GM23338 (cell line): ENCODE data around the gene UGT1A3. TPM values are rescaled to one million over a fixed set of nuclear protein-coding genes. Genes with fewer than 3 reads are reported as not detected.
"Not testable (repeated sequence)": the region's sequence is repeated elsewhere in the genome, so short reads cannot be mapped to it uniquely, and the experiment has no call there.

Source experiments
- ATAC-seq: fragments of 200-7000 bp; cut with Tn5 transposase; 3 replicates; pipeline ENCODE4 v1.9.1; 2020
- DNase-seq: peaks from one replicate; pipeline ENCODE4 v3.0.0-alpha.2; 2015; ENCODE audit warnings: low spot score
- H2AFZ ChIP-seq: fragments of 200-600 bp; sonication (generic); 2 replicates; pipeline ENCODE4 v1.8.0; 2016; ENCODE audit warnings: antibody characterized with exemption, mild to moderate bottlenecking, moderate library complexity
- H3F3A ChIP-seq: fragments of 200-600 bp; sonication (generic); replicated peaks from 2 replicates; pipeline ENCODE4 v1.8.0; 2017; ENCODE audit warnings: antibody characterized with exemption, mixed run types, low read depth
- H3K27ac ChIP-seq: fragments of 200-600 bp; sonication (generic); 2 replicates; pipeline ENCODE4 v1.6.1; 2016; ENCODE audit warnings: low read depth
- H3K27me3 ChIP-seq: fragments of 200-600 bp; sonication (generic); 2 replicates; pipeline ENCODE4 v1.8.0; 2016; ENCODE audit warnings: mild to moderate bottlenecking, mixed run types, moderate library complexity; ENCODE audit not compliant: insufficient read depth
- H3K36me3 ChIP-seq: fragments of 200-600 bp; sonication (generic); 2 replicates; pipeline ENCODE4 v1.8.0; 2016; ENCODE audit warnings: mild to moderate bottlenecking; ENCODE audit not compliant: insufficient read depth
- H3K4me1 ChIP-seq: fragments of 200-600 bp; sonication (generic); 2 replicates; pipeline ENCODE4 v1.8.0; 2016; ENCODE audit warnings: mild to moderate bottlenecking, moderate library complexity; ENCODE audit not compliant: insufficient read depth
- H3K4me2 ChIP-seq: fragments of 200-600 bp; sonication (generic); 2 replicates; pipeline ENCODE4 v1.7.1; 2017; ENCODE audit warnings: mixed run types
- H3K4me3 ChIP-seq: fragments of 200-600 bp; sonication (generic); 2 replicates; pipeline ENCODE4 v1.6.1; 2016; ENCODE audit warnings: mixed run types
- H3K79me2 ChIP-seq: fragments of 200-600 bp; sonication (generic); replicated peaks from 2 replicates; pipeline ENCODE4 v1.8.0; 2017; ENCODE audit warnings: mild to moderate bottlenecking; ENCODE audit not compliant: insufficient read depth
- H3K9me2 ChIP-seq: fragments of 200-600 bp; sonication (generic); 2 replicates; pipeline ENCODE4 v1.8.0; 2017; ENCODE audit not compliant: insufficient read depth
- H4K20me1 ChIP-seq: fragments of 200-600 bp; sonication (generic); replicated peaks from 2 replicates; pipeline ENCODE4 v1.8.0; 2017; ENCODE audit warnings: mild to moderate bottlenecking; ENCODE audit not compliant: insufficient read depth
- H3K27ac Mint-ChIP-seq: 2 replicates; pipeline ENCODE4 v1.8.0; 2020; ENCODE audit warnings: inconsistent platforms, mild to moderate bottlenecking, moderate library complexity, mixed read lengths
- H3K27me3 Mint-ChIP-seq: 3 replicates; pipeline ENCODE4 v1.8.0; 2022; ENCODE audit warnings: low read depth, mild to moderate bottlenecking, moderate library complexity, mixed read lengths, inconsistent platforms; ENCODE audit not compliant: insufficient read depth, poor library complexity
- H3K36me3 Mint-ChIP-seq: 3 replicates; pipeline ENCODE4 v1.8.0; 2021; ENCODE audit warnings: low read depth, mild to moderate bottlenecking, inconsistent platforms, moderate library complexity, mixed read lengths
- H3K4me1 Mint-ChIP-seq: 3 replicates; pipeline ENCODE4 v1.8.0; 2020; ENCODE audit warnings: mild to moderate bottlenecking, inconsistent platforms, mixed read lengths
- H3K4me3 Mint-ChIP-seq: 3 replicates; pipeline ENCODE4 v1.8.0; 2021; ENCODE audit warnings: moderate library complexity, mild to moderate bottlenecking, inconsistent platforms, mixed read lengths
- H3K9me3 Mint-ChIP-seq: 3 replicates; pipeline ENCODE4 v1.8.0; 2020; ENCODE audit warnings: moderate library complexity, mild to moderate bottlenecking, inconsistent platforms, mixed read lengths
- CREB1 ChIP-seq: fragments of 250-450 bp; sonication (Bioruptor Pico); IDR thresholded peaks from 2 replicates; pipeline ENCODE4 v1.5.0; 2020; ENCODE audit warnings: low read depth, mild to moderate bottlenecking, moderate library complexity
- EZH2 ChIP-seq: fragments of 200-600 bp; sonication (generic); IDR thresholded peaks from one replicate; pipeline ENCODE4 v1.8.0; 2017; ENCODE audit warnings: antibody characterized with exemption, mild to moderate bottlenecking, low read depth; ENCODE audit not compliant: unreplicated experiment
- EZH2phosphoT487 ChIP-seq: fragments of 200-600 bp; sonication (generic); IDR thresholded peaks from one replicate; pipeline ENCODE4 v1.8.1; 2018; ENCODE audit warnings: antibody characterized with exemption; ENCODE audit not compliant: unreplicated experiment
- JUNB ChIP-seq: IDR thresholded peaks from one replicate; pipeline ENCODE4 v1.6.1; 2016; ENCODE audit warnings: antibody characterized with exemption; ENCODE audit not compliant: unreplicated experiment
- NANOG ChIP-seq: IDR thresholded peaks from 2 replicates; pipeline ENCODE4 v1.6.1; 2016; ENCODE audit warnings: antibody characterized with exemption, borderline replicate concordance
- POLR2AphosphoS5 ChIP-seq: IDR thresholded peaks from 2 replicates; pipeline ENCODE4 v1.6.1; 2016; ENCODE audit warnings: antibody characterized with exemption, low read depth
- STAT1 ChIP-seq: IDR thresholded peaks from one replicate; pipeline ENCODE4 v1.6.1; 2016; ENCODE audit warnings: antibody characterized with exemption; ENCODE audit not compliant: unreplicated experiment
- ZNF114 ChIP-seq: fragments of 250-450 bp; sonication (Bioruptor Pico); IDR thresholded peaks from 2 replicates; pipeline ENCODE4 v1.5.0; 2020; ENCODE audit warnings: mild to moderate bottlenecking, moderate library complexity
- polyA plus RNA-seq: library from polyadenylated mRNA; unstranded; fragments of >200 nt; fragmentation: Nextera tagmentation; extraction: Ambion mirVana; gene quantifications from 2 replicates; pipeline ENCODE4 v1.2.1, GENCODE V29; 2016
- total RNA-seq: library from RNA; depleted of rRNA; stranded (reverse); fragments of >200 nt; shearing (Covaris generic); gene quantifications from 2 replicates; pipeline ENCODE4 v1.2.3, GENCODE V29; 2014
- TF ChIP-seq, protein P1 (sequence below): IDR thresholded peaks from 2 replicates; pipeline ENCODE4 v1.6.1; 2016; ENCODE audit warnings: antibody characterized with exemption
- TF ChIP-seq, protein P2 (sequence below), 2 experiments: fragments of 200-600 bp in 1 of 2; sonication (generic) in 1 of 2; conservative IDR thresholded peaks; 2 replicates each; pipeline versions ENCODE4 v1.5.1 to v1.6.1; 2016 to 2017; ENCODE audit warnings: antibody characterized with exemption in 2 of 2, low read depth in 2 of 2, mild to moderate bottlenecking in 2 of 2, moderate library complexity in 1 of 2
- TF ChIP-seq, protein P3 (sequence below): fragments of 250-450 bp; sonication (Bioruptor Pico); IDR thresholded peaks from 2 replicates; pipeline ENCODE4 v1.5.0; 2020; ENCODE audit warnings: mild to moderate bottlenecking, moderate library complexity

The UGT1A3 gene
- total and polyA plus RNA-seq, 2 experiments from 2014 or later, result not detected

DNA sequence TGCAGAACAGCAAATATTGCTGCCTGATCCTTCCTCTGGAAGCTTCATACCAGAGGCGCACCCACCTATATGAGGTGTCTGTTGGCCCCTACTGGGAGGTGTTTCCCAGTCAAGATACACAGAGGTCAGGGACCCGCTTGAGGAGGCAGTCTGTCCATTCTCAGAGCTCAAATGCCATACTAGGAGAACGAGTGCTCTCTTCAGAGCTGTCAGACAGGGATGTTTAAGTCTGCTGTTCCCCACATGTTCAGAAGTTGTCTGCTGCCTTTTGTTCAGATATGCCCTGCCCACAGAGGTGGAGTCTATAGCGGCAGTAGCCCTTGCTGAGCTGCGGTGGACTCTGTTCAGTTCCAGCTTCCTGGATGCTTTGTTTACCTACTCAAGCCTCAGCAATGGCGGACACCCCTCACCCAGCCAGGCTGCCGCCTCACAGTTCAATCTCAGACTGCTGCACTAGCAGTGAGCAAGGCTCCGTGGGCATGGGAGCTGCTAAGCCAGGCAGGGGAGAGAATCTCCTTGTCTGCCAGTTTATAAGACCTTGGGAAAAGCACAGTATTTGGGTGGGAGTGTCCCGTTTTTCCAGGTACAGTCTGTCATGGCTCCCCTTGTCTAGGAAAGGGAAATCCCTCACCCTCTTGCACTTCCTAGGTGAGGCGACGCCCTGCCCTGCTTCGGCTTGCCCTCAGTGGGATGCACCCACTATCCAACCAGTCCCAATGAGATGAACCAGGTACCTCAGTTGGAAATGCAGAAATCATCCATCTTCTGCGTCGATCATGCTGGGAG, 8.2 kb downstream of the UGT1A3 start:
- H3K9me3 Mint-ChIP-seq, result peaks cover 32% of the 10 kb centered on the region
- not testable (repeated sequence) for H3K4me1 Mint-ChIP-seq, H3K4me3 ChIP-seq, H3K27ac Mint-ChIP-seq, H4K20me1 ChIP-seq, H3K4me2 ChIP-seq, DNase-seq, ATAC-seq, H3K27me3 ChIP-seq, H2AFZ ChIP-seq, H3K4me1 ChIP-seq, H3K27me3 Mint-ChIP-seq, H3F3A ChIP-seq, H3K4me3 Mint-ChIP-seq, H3K27ac ChIP-seq, H3K79me2 ChIP-seq, H3K36me3 Mint-ChIP-seq, H3K9me2 ChIP-seq, H3K36me3 ChIP-seq

DNA sequence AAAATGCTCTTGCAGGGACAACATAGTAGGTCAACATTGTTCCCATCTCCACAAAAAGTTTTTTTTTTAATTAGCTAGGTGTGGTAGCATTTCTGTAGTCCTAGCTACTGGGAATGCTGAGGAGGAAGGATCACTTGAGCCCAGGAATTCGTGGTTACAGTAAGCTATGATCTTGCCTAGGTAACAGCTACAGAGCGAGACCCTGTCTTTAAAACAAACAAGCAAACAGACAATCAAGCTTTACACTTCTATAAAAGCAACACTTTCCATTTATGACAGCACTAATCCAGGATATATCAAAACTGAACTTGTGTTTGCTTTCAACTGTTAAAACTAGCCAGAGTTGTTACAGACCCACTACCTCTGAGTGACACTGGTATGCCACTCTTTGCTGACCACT, 12.0 kb downstream of the UGT1A3 start:
- H4K20me1 ChIP-seq, result no peaks in the 10 kb centered on the region
- no peaks in the 10 kb centered on the region for H3K79me2 ChIP-seq
- no peak overlapping the region for H3K27ac ChIP-seq
- H3K4me1 ChIP-seq, result no peaks in the 10 kb centered on the region
- no peak for DNase-seq
- H3K4me2 ChIP-seq, result no peak overlapping the region
- peaks cover 37% of the 10 kb centered on the region for H3K9me3 Mint-ChIP-seq
- H3K36me3 Mint-ChIP-seq, result peaks cover 6% of the 10 kb centered on the region; the same call in 1 of the 3 replicates
- no peaks in the 10 kb centered on the region for H3K4me1 Mint-ChIP-seq
- no peak for ATAC-seq
- H3K27me3 ChIP-seq, result no peaks in the 10 kb centered on the region
- peaks cover 4% of the 10 kb centered on the region for H3K27me3 Mint-ChIP-seq
- H3K9me2 ChIP-seq, result peaks cover 4% of the 10 kb centered on the region; the same call in 1 of the 2 replicates
- no peak overlapping the region for H3K4me3 ChIP-seq
- H3K36me3 ChIP-seq, result no peaks in the 10 kb centered on the region
- no peak overlapping the region for H3K27ac Mint-ChIP-seq
- no peak overlapping the region for H2AFZ ChIP-seq
- no peak overlapping the region for H3K4me3 Mint-ChIP-seq
- H3F3A ChIP-seq, result no peaks in the 10 kb centered on the region
- TF ChIP-seq EZH2 (no peak), STAT1 (no peak), CREB1 (CRISPR knock-in tag) (no peak), ZNF114 (CRISPR knock-in tag) (no peak), POLR2AphosphoS5 (no peak), JUNB (no peak), NANOG (no peak), EZH2phosphoT487 (no peak)
- TF ChIP-seq, protein P1, sequence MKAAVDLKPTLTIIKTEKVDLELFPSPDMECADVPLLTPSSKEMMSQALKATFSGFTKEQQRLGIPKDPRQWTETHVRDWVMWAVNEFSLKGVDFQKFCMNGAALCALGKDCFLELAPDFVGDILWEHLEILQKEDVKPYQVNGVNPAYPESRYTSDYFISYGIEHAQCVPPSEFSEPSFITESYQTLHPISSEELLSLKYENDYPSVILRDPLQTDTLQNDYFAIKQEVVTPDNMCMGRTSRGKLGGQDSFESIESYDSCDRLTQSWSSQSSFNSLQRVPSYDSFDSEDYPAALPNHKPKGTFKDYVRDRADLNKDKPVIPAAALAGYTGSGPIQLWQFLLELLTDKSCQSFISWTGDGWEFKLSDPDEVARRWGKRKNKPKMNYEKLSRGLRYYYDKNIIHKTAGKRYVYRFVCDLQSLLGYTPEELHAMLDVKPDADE, result no peak
- TF ChIP-seq, protein P2, sequence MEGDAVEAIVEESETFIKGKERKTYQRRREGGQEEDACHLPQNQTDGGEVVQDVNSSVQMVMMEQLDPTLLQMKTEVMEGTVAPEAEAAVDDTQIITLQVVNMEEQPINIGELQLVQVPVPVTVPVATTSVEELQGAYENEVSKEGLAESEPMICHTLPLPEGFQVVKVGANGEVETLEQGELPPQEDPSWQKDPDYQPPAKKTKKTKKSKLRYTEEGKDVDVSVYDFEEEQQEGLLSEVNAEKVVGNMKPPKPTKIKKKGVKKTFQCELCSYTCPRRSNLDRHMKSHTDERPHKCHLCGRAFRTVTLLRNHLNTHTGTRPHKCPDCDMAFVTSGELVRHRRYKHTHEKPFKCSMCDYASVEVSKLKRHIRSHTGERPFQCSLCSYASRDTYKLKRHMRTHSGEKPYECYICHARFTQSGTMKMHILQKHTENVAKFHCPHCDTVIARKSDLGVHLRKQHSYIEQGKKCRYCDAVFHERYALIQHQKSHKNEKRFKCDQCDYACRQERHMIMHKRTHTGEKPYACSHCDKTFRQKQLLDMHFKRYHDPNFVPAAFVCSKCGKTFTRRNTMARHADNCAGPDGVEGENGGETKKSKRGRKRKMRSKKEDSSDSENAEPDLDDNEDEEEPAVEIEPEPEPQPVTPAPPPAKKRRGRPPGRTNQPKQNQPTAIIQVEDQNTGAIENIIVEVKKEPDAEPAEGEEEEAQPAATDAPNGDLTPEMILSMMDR (conservative IDR thresholded peaks at IDR 0.05; ENCODE audit: low read depth in 2 of 2), result no peak
- TF ChIP-seq, protein P3, sequence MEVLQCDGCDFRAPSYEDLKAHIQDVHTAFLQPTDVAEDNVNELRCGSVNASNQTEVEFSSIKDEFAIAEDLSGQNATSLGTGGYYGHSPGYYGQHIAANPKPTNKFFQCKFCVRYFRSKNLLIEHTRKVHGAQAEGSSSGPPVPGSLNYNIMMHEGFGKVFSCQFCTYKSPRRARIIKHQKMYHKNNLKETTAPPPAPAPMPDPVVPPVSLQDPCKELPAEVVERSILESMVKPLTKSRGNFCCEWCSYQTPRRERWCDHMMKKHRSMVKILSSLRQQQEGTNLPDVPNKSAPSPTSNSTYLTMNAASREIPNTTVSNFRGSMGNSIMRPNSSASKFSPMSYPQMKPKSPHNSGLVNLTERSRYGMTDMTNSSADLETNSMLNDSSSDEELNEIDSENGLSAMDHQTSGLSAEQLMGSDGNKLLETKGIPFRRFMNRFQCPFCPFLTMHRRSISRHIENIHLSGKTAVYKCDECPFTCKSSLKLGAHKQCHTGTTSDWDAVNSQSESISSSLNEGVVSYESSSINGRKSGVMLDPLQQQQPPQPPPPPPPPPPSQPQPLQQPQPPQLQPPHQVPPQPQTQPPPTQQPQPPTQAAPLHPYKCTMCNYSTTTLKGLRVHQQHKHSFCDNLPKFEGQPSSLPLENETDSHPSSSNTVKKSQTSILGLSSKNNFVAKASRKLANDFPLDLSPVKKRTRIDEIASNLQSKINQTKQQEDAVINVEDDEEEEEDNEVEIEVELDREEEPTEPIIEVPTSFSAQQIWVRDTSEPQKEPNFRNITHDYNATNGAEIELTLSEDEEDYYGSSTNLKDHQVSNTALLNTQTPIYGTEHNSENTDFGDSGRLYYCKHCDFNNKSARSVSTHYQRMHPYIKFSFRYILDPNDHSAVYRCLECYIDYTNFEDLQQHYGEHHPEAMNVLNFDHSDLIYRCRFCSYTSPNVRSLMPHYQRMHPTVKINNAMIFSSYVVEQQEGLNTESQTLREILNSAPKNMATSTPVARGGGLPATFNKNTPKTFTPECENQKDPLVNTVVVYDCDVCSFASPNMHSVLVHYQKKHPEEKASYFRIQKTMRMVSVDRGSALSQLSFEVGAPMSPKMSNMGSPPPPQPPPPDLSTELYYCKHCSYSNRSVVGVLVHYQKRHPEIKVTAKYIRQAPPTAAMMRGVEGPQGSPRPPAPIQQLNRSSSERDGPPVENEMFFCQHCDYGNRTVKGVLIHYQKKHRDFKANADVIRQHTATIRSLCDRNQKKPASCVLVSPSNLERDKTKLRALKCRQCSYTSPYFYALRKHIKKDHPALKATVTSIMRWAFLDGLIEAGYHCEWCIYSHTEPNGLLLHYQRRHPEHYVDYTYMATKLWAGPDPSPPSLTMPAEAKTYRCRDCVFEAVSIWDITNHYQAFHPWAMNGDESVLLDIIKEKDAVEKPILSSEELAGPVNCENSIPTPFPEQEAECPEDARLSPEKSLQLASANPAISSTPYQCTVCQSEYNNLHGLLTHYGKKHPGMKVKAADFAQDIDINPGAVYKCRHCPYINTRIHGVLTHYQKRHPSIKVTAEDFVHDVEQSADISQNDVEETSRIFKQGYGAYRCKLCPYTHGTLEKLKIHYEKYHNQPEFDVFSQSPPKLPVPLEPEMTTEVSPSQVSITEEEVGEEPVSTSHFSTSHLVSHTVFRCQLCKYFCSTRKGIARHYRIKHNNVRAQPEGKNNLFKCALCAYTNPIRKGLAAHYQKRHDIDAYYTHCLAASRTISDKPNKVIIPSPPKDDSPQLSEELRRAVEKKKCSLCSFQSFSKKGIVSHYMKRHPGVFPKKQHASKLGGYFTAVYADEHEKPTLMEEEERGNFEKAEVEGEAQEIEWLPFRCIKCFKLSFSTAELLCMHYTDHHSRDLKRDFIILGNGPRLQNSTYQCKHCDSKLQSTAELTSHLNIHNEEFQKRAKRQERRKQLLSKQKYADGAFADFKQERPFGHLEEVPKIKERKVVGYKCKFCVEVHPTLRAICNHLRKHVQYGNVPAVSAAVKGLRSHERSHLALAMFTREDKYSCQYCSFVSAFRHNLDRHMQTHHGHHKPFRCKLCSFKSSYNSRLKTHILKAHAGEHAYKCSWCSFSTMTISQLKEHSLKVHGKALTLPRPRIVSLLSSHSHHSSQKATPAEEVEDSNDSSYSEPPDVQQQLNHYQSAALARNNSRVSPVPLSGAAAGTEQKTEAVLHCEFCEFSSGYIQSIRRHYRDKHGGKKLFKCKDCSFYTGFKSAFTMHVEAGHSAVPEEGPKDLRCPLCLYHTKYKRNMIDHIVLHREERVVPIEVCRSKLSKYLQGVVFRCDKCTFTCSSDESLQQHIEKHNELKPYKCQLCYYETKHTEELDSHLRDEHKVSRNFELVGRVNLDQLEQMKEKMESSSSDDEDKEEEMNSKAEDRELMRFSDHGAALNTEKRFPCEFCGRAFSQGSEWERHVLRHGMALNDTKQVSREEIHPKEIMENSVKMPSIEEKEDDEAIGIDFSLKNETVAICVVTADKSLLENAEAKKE, result no peak
